GM12873 (cell line): ENCODE measurements around the gene HTR2C.

Experiments used
- CTCF ChIP-seq: IDR thresholded peaks from 2 replicates; pipeline ENCODE4 v1.5.1; 2012; ENCODE audit warnings: low read depth, mild to moderate bottlenecking, moderate library complexity, low read length, control low read depth; ENCODE audit not compliant: insufficient read depth; ENCODE audit errors: missing control alignments

The HTR2C gene

GRCh38 chrX:114626323-114626722 lies 42.4 kb downstream of the HTR2C start:
- peak; percentile 42 for TF ChIP-seq CTCF

- TF ChIP-seq CTCF, result no peak
These were observed 52.1 kb downstream of the HTR2C start for GRCh38 chrX:114635986-114636385.

- no peak for TF ChIP-seq CTCF
These were observed 66.5 kb downstream of the HTR2C start for GRCh38 chrX:114650351-114650750.

GRCh38 chrX:114675365-114675764 lies 91.5 kb downstream of the HTR2C start:
- TF ChIP-seq CTCF, result no peak

- no peak for TF ChIP-seq CTCF
These were observed 125.5 kb downstream of the HTR2C start for GRCh38 chrX:114709406-114709805.

- no peak for TF ChIP-seq CTCF
These were observed 126.7 kb downstream of the HTR2C start for GRCh38 chrX:114710571-114710970.

GRCh38 chrX:114712466-114712865 lies 128.6 kb downstream of the HTR2C start:
- TF ChIP-seq CTCF, result no peak
